OCI-LY1 (cell line): ENCODE results near the gene TNS3.

ENCODE experiments used
- EZH2 ChIP-seq: fragments of 200-600 bp; sonication (generic), shearing (Covaris generic); IDR thresholded peaks from 2 replicates; pipeline ENCODE4 v1.8.0; 2017; ENCODE audit warnings: borderline replicate concordance, mixed run types, mild to moderate bottlenecking, antibody characterized with exemption, low read length, moderate library complexity, mixed read lengths
- TF ChIP-seq, protein P1 (sequence below): fragments of 200-600 bp; sonication (generic), shearing (Covaris generic); IDR thresholded peaks from 2 replicates; pipeline ENCODE4 v1.5.1; 2017; ENCODE audit warnings: mild to moderate bottlenecking, antibody characterized with exemption, low read length, moderate library complexity, mixed read lengths

DNA sequence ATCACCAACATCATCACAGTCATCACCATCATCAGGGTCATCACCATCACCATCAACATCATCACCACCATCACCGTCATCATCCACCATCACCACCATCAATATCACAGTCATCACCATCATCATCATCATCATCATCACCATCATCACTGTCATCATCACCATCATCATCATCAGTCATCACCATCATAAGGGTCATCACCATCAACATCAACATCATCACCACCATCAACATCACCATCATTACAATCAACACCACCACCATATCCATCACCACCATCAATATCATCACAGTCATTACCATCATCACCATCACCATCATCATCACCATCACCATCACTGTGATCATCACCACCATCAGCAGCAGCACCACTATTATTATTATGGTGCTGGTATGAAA is 218.9 kb downstream of the TNS3 start:
- TF ChIP-seq EZH2: no peak
- TF ChIP-seq, protein P1, sequence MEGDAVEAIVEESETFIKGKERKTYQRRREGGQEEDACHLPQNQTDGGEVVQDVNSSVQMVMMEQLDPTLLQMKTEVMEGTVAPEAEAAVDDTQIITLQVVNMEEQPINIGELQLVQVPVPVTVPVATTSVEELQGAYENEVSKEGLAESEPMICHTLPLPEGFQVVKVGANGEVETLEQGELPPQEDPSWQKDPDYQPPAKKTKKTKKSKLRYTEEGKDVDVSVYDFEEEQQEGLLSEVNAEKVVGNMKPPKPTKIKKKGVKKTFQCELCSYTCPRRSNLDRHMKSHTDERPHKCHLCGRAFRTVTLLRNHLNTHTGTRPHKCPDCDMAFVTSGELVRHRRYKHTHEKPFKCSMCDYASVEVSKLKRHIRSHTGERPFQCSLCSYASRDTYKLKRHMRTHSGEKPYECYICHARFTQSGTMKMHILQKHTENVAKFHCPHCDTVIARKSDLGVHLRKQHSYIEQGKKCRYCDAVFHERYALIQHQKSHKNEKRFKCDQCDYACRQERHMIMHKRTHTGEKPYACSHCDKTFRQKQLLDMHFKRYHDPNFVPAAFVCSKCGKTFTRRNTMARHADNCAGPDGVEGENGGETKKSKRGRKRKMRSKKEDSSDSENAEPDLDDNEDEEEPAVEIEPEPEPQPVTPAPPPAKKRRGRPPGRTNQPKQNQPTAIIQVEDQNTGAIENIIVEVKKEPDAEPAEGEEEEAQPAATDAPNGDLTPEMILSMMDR: no peak
